Spleen (tissue), 10 donors: Measurements from ENCODE around the gene SGCA. TPM values are rescaled to one million over a fixed set of nuclear protein-coding genes. Genes with fewer than 3 reads are reported as not detected.

Experiments
- polyA plus RNA-seq, 3 donors: library from polyadenylated mRNA; stranded (reverse); fragments of 200-250 nt; gene quantifications; one replicate each; pipeline ENCODE4 v1.2.1, GENCODE V29; 2013
- total RNA-seq, 7 donors: library from RNA; depleted of rRNA in 3 of 7; stranded (reverse); fragments of >200 nt in 3 of 7; fragmentation: NEBNext Ultra II Directional in 4 of 7; extraction: Animal tissue kit (Norgen Biotek cat#: 25700) in 4 of 7; gene quantifications; one replicate each; pipeline versions ENCODE4 v1.1.0 to v1.2.1, GENCODE V29; 2016 to 2021
- donor health status: healthy with polysubstance abuse.
- donor health status: DM: no; HTN: no; CAD: no; lungs with moderate emphysema.
- donor health status: DM: no; HTN: no; CAD: no.
- donor health status: Bipolar disorder and iron deficiency.
- donor health status: healthy.
- donor health status: DM: no; HTN: no; CAD: no.
- donor health status: DM: yes; HTN: yes; CAD: no.

Gene SGCA
- total and polyA plus RNA-seq, 10 donors: 1.2 to 5.9 (median 3.7) TPM; not detected in 1

Other genes with a start within 250 kb of the SGCA start
- 1 to 10 TPM in 1 of 7 donors, under 1 TPM in 4, not detected in 2; 0.23 to 1.1 (median 0.57) TPM for gene DLX4, start 196.8 kb upstream of the SGCA start, total RNA-seq
- under 1 TPM; 0.09 to 0.29 (median 0.22) TPM for gene DLX4, start 196.8 kb upstream of the SGCA start, polyA plus RNA-seq
- not detected for gene DLX3, start 170.8 kb upstream of the SGCA start, total RNA-seq
- under 1 TPM in 1 of 3 donors, not detected in 2; 0.02 TPM for gene DLX3, start 170.8 kb upstream of the SGCA start, polyA plus RNA-seq
- gene ITGA3, start 109.9 kb upstream of the SGCA start, total RNA-seq: 10 to 100 TPM; 22.7 to 52.3 (median 41.1) TPM
- 10 to 100 TPM in 1 of 3 donors, 1 to 10 TPM in 2; 5.5 to 16.6 (median 8.1) TPM for gene ITGA3, start 109.9 kb upstream of the SGCA start, polyA plus RNA-seq
- 10 to 100 TPM; 22.9 to 41.5 (median 26.1) TPM for gene PDK2, start 70.7 kb upstream of the SGCA start, total RNA-seq
- 10 to 100 TPM in 1 of 3 donors, 1 to 10 TPM in 2; 8.7 to 16.9 (median 9.5) TPM for gene PDK2, start 70.7 kb upstream of the SGCA start, polyA plus RNA-seq
- 1 to 10 TPM; 1.2 to 7.5 (median 4.1) TPM for gene SAMD14, start 35.8 kb upstream of the SGCA start, total RNA-seq
- 1 to 10 TPM; 1.1 to 1.9 (median 1.1) TPM for gene SAMD14, start 35.8 kb upstream of the SGCA start, polyA plus RNA-seq
- 100 to 1,000 TPM in 4 of 7 donors, 10 to 100 TPM in 3; 54.1 to 136 (median 112) TPM for gene PPP1R9B, start 15.3 kb upstream of the SGCA start, total RNA-seq
- 100 to 1,000 TPM in 1 of 3 donors, 10 to 100 TPM in 2; 30.0 to 105 (median 40.9) TPM for gene PPP1R9B, start 15.3 kb upstream of the SGCA start, polyA plus RNA-seq
- gene COL1A1, start 35.6 kb downstream of the SGCA start, total RNA-seq: 100 to 1,000 TPM in 2 of 7 donors, 10 to 100 TPM in 4, 1 to 10 TPM in 1; 7.4 to 458 (median 65.4) TPM
- gene COL1A1, start 35.6 kb downstream of the SGCA start, polyA plus RNA-seq: 10 to 100 TPM in 2 of 3 donors, 1 to 10 TPM in 1; 7.1 to 24.0 (median 11.3) TPM
- gene TMEM92, start 108.5 kb downstream of the SGCA start, total RNA-seq: under 1 TPM in 2 of 7 donors, not detected in 5; 0.44 to 0.49 TPM
- gene TMEM92, start 108.5 kb downstream of the SGCA start, polyA plus RNA-seq: under 1 TPM in 1 of 3 donors, not detected in 2; 0.06 TPM
- gene XYLT2, start 180.1 kb downstream of the SGCA start, total RNA-seq: 10 to 100 TPM; 17.9 to 27.3 (median 23.3) TPM
- 10 to 100 TPM; 10.0 to 19.1 (median 14.2) TPM for gene XYLT2, start 180.1 kb downstream of the SGCA start, polyA plus RNA-seq
- 10 to 100 TPM; 26.4 to 40.7 (median 34.0) TPM for gene MRPL27, start 207.2 kb downstream of the SGCA start, total RNA-seq
- 100 to 1,000 TPM in 1 of 3 donors, 10 to 100 TPM in 2; 85.3 to 102 (median 92.8) TPM for gene MRPL27, start 207.2 kb downstream of the SGCA start, polyA plus RNA-seq
- gene EME1, start 207.2 kb downstream of the SGCA start, total RNA-seq: 1 to 10 TPM in 6 of 7 donors, under 1 TPM in 1; 0.66 to 3.6 (median 1.9) TPM
- 1 to 10 TPM; 1.1 to 3.0 (median 1.9) TPM for gene EME1, start 207.2 kb downstream of the SGCA start, polyA plus RNA-seq
- 10 to 100 TPM; 38.9 to 71.3 (median 47.0) TPM for gene LRRC59, start 231.5 kb downstream of the SGCA start, total RNA-seq
- 10 to 100 TPM; 12.5 to 23.6 (median 18.8) TPM for gene LRRC59, start 231.5 kb downstream of the SGCA start, polyA plus RNA-seq